ENCODE results near the gene BRAT1.

Gene BRAT1

GRCh38 chr7:2525658-2526630 lies 29.4 kb downstream of the BRAT1 start:
- in situ Hi-C loops (cut with MboI; ENCODE audit: low sequenced_read_pairs), result no loop called here

- in situ Hi-C loops (cut with MboI; ENCODE audit: low sequenced_read_pairs), result no loop called here
These were observed 30.3 kb downstream of the BRAT1 start for GRCh38 chr7:2524808-2525657.

- in situ Hi-C loops (cut with MboI; ENCODE audit: low sequenced_read_pairs), result no loop called here
These were observed 31.1 kb downstream of the BRAT1 start for GRCh38 chr7:2523941-2524807.

- in situ Hi-C loops (cut with MboI; ENCODE audit: low sequenced_read_pairs), result no loop called here
These were observed 31.8 kb downstream of the BRAT1 start for GRCh38 chr7:2523461-2523936.

GRCh38 chr7:2522780-2523433 lies 32.4 kb downstream of the BRAT1 start:
- in situ Hi-C loops (cut with MboI; ENCODE audit: low sequenced_read_pairs), result no loop called here

- in situ Hi-C loops (cut with MboI; ENCODE audit: low sequenced_read_pairs), result no loop called here
These were observed 33.3 kb downstream of the BRAT1 start for GRCh38 chr7:2521952-2522591.

- in situ Hi-C loops (cut with MboI; ENCODE audit: low sequenced_read_pairs), result no loop called here
These were observed 34.0 kb downstream of the BRAT1 start for GRCh38 chr7:2521341-2521745.

- in situ Hi-C loops (cut with MboI; ENCODE audit: low sequenced_read_pairs), result no loop called here
These were observed 34.5 kb downstream of the BRAT1 start for GRCh38 chr7:2520761-2521290.

GRCh38 chr7:2520131-2520760 lies 35.1 kb downstream of the BRAT1 start:
- in situ Hi-C loops (cut with MboI; ENCODE audit: low sequenced_read_pairs), result no loop called here

GRCh38 chr7:2519119-2519930 lies 36.0 kb downstream of the BRAT1 start, which contains the start of gene LFNG:
TSS of gene LFNG (plus strand) at chr7:2519774. CDS start at chr7:2519862, 88 bp downstream.
- in situ Hi-C loops (cut with MboI; ENCODE audit: low sequenced_read_pairs), result no loop called here

GRCh38 chr7:2518737-2519118 lies 36.6 kb downstream of the BRAT1 start:
- in situ Hi-C loops (cut with MboI; ENCODE audit: low sequenced_read_pairs), result no loop called here

GRCh38 chr7:2517678-2518507 lies 37.4 kb downstream of the BRAT1 start:
- in situ Hi-C loops (cut with MboI; ENCODE audit: low sequenced_read_pairs), result no loop called here

GRCh38 chr7:2517026-2517425 lies 38.3 kb downstream of the BRAT1 start:
- in situ Hi-C loops (cut with MboI; ENCODE audit: low sequenced_read_pairs), result no loop called here

GRCh38 chr7:2516194-2516555 lies 39.1 kb downstream of the BRAT1 start:
- in situ Hi-C loops (cut with MboI; ENCODE audit: low sequenced_read_pairs), result no loop called here

- in situ Hi-C loops (cut with MboI; ENCODE audit: low sequenced_read_pairs), result no loop called here
These were observed 39.7 kb downstream of the BRAT1 start for GRCh38 chr7:2515424-2516193.
